HepG2 (cell line): Measurements from ENCODE around the gene ZNF683. TPM values are rescaled to one million over a fixed set of nuclear protein-coding genes. Genes with fewer than 3 reads are reported as not detected.
A peak's percentile ranks its signal among the peaks of the same experiment; 100 is the strongest.

Source experiments
- AGO1 ChIP-seq: fragments of 200-400 bp; formaldehyde crosslinking; IDR thresholded peaks from 2 replicates; pipeline ENCODE4 v1.6.1; 2017; ENCODE audit warnings: mild to moderate bottlenecking, low read depth, low read length, moderate library complexity; ENCODE audit not compliant: poor library complexity, severe bottlenecking
- ASH2L ChIP-seq: fragments of 300-600, 200-600 bp; sonication (generic); IDR thresholded peaks from 2 replicates; pipeline ENCODE4 v1.7.0; 2017; ENCODE audit warnings: low read depth, mild to moderate bottlenecking, moderate library complexity, mixed read lengths, low read length; ENCODE audit not compliant: insufficient read length
- ATF6 ChIP-seq: sonication (generic); formaldehyde crosslinking; conservative IDR thresholded peaks from 2 replicates; pipeline ENCODE4 v1.4.0; 2020; ENCODE audit warnings: missing genetic modification reagents
- BRF2 ChIP-seq: sonication (generic); formaldehyde crosslinking; IDR thresholded peaks from 2 replicates; pipeline ENCODE4 v1.8.1; 2022; ENCODE audit warnings: mild to moderate bottlenecking, missing genetic modification reagents
- CEBPB ChIP-seq: IDR thresholded peaks from 2 replicates; pipeline ENCODE4 v1.6.1; 2011; ENCODE audit warnings: low read depth, low read length, improper control_type of control experiment, borderline replicate concordance
- DDIT3 ChIP-seq: sonication (generic); formaldehyde crosslinking; IDR thresholded peaks from 2 replicates; pipeline ENCODE4 v1.4.0; 2020; ENCODE audit warnings: mild to moderate bottlenecking, missing genetic modification reagents
- ETS1 ChIP-seq: sonication (generic); formaldehyde crosslinking; IDR thresholded peaks from 2 replicates; pipeline ENCODE4 v1.4.0; 2020; ENCODE audit warnings: missing genetic modification reagents
- GATAD1 ChIP-seq: IDR thresholded peaks from 2 replicates; pipeline ENCODE4 v1.6.1; 2016; ENCODE audit warnings: missing genetic modification reagents, missing compliant biosample characterization
- GLI4 ChIP-seq: sonication (generic); formaldehyde crosslinking; IDR thresholded peaks from 2 replicates; pipeline ENCODE4 v1.5.1; 2020; ENCODE audit warnings: missing genetic modification reagents, mild to moderate bottlenecking, moderate library complexity, borderline replicate concordance
- KMT2B ChIP-seq: IDR thresholded peaks from 2 replicates; pipeline ENCODE4 v1.6.1; 2016; ENCODE audit warnings: missing genetic modification reagents, missing compliant biosample characterization
- SALL2 ChIP-seq: sonication (generic); formaldehyde crosslinking; IDR thresholded peaks from 2 replicates; pipeline ENCODE4 v1.8.1; 2023; ENCODE audit warnings: mild to moderate bottlenecking, missing genetic modification reagents, inconsistent platforms
- SNAI1 ChIP-seq: sonication (generic); formaldehyde crosslinking; IDR thresholded peaks from 2 replicates; pipeline ENCODE4 v1.5.0; 2020; ENCODE audit warnings: mild to moderate bottlenecking, missing genetic modification reagents, borderline replicate concordance
- TBP ChIP-seq: sonication (generic); formaldehyde crosslinking; IDR thresholded peaks from 2 replicates; pipeline ENCODE4 v1.5.0; 2020; ENCODE audit warnings: missing genetic modification reagents
- TEF ChIP-seq: sonication (generic); formaldehyde crosslinking; IDR thresholded peaks from 2 replicates; pipeline ENCODE4 v1.5.0; 2020; ENCODE audit warnings: missing genetic modification reagents
- TSC22D2 ChIP-seq: sonication (generic); formaldehyde crosslinking; IDR thresholded peaks from 2 replicates; pipeline ENCODE4 v1.5.1; 2020; ENCODE audit warnings: missing genetic modification reagents, mild to moderate bottlenecking, borderline replicate concordance
- ZBTB7B ChIP-seq: sonication (generic); formaldehyde crosslinking; IDR thresholded peaks from 2 replicates; pipeline ENCODE4 v1.4.0; 2020; ENCODE audit warnings: missing genetic modification reagents
- ZNF282 ChIP-seq: fragments of 450-650 bp; IDR thresholded peaks from 2 replicates; pipeline ENCODE4 v1.6.1; 2018; ENCODE audit not compliant: partially characterized antibody
- ZNF549 ChIP-seq: sonication (generic); formaldehyde crosslinking; IDR thresholded peaks from 2 replicates; pipeline ENCODE4 v1.5.0; 2020; ENCODE audit warnings: missing genetic modification reagents
- ZNF605 ChIP-seq: sonication (generic); formaldehyde crosslinking; IDR thresholded peaks from 2 replicates; pipeline ENCODE4 v1.8.0; 2022; ENCODE audit warnings: mild to moderate bottlenecking, missing genetic modification reagents
- ZNF737 ChIP-seq: sonication (generic); formaldehyde crosslinking; IDR thresholded peaks from 2 replicates; pipeline ENCODE4 v1.5.0; 2020; ENCODE audit warnings: missing genetic modification reagents, mild to moderate bottlenecking, borderline replicate concordance
- ZSCAN5A ChIP-seq: sonication (generic); formaldehyde crosslinking; IDR thresholded peaks from 2 replicates; pipeline ENCODE4 v1.8.0; 2022; ENCODE audit warnings: mild to moderate bottlenecking, missing genetic modification reagents, borderline replicate concordance
- polyA plus RNA-seq, 8 experiments: library from polyadenylated mRNA; depleted of rRNA in 3 of 8; stranded (reverse) in 7 of 8; unstranded in 1 of 8; fragments of >200 nt; fragmentation: Illumina TruSeq in 4 of 8; extraction: Trizol in 4 of 8; gene quantifications; 2 replicates each; pipeline versions ENCODE4 v1.2.1 to v1.2.3, GENCODE V29; 2011 to 2016; ENCODE audit warnings: low read depth in 4 of 8, missing spikeins in 1 of 8, mixed read lengths in 1 of 8; ENCODE audit not compliant: insufficient read depth in 1 of 8
- total RNA-seq, 5 experiments: library from RNA; depleted of rRNA; stranded (reverse); fragments of >200 nt; fragmentation: Illumina TruSeq; extraction: Trizol; gene quantifications; 2 replicates each; pipeline ENCODE4 v1.2.3, GENCODE V29; 2016; ENCODE audit warnings: low read depth in 1 of 5

Gene ZNF683
- total and polyA plus RNA-seq, 2 of the 13 experiments (the other 11 are each of a cell fraction or from before 2014, with no cell fraction given), result not detected

- TF ChIP-seq BRF2 (CRISPR knock-in tag) (no peak), GLI4 (CRISPR knock-in tag) (0 out of 2 replicates have a peak, but pooled peaks have one; percentile 33), ASH2L (peak; percentile 70), ZNF549 (CRISPR knock-in tag) (peak; percentile 77; the same call in 1 of the 2 replicates), SNAI1 (CRISPR knock-in tag) (no peak), ZNF737 (CRISPR knock-in tag) (no peak), GATAD1 (CRISPR knock-in tag) (no peak), ATF6 (CRISPR knock-in tag) (no peak), KMT2B (CRISPR knock-in tag) (peak; percentile 58; the same call in 1 of the 2 replicates), SALL2 (CRISPR knock-in tag) (0 out of 2 replicates have a peak, but pooled peaks have one; percentile 20), TEF (CRISPR knock-in tag) (no peak), ZNF605 (CRISPR knock-in tag) (no peak), ZBTB7B (CRISPR knock-in tag) (peak; percentile 64; the same call in 1 of the 2 replicates), CEBPB (peak; percentile 95), DDIT3 (no peak), TBP (CRISPR knock-in tag) (no peak), TSC22D2 (CRISPR knock-in tag) (0 out of 2 replicates have a peak, but pooled peaks have one; percentile 30), ETS1 (CRISPR knock-in tag) (no peak), ZSCAN5A (CRISPR knock-in tag) (no peak), ZNF282 (no peak), AGO1 (no peak)
Observed at GRCh38 chr1:26358411-26359384, 13.9 kb downstream of the ZNF683 start (continued).
